Prostate gland (tissue), 2 donors: ENCODE measurements around the gene CNKSR1. TPM values are rescaled to one million over a fixed set of nuclear protein-coding genes. Genes with fewer than 3 reads are reported as not detected.

Source experiments
- DNase-seq: peaks from one replicate; pipeline ENCODE4 v3.0.0-alpha.2; 2019; ENCODE audit warnings: low spot score
- H3K27ac ChIP-seq, 2 donors: fragments of 200-600 bp; sonication (generic); 2 replicates each; pipeline ENCODE4 v1.5.1; 2017 to 2019
- H3K27me3 ChIP-seq: fragments of 200-600 bp; sonication (generic); replicated peaks from 2 replicates; pipeline ENCODE4 v1.5.1; 2019; ENCODE audit not compliant: insufficient read depth
- H3K36me3 ChIP-seq, 2 donors: fragments of 200-600 bp; sonication (generic); 1 replicate in 1 of 2; 2 replicates in 1 of 2; pipeline versions ENCODE4 v1.5.1 to v1.8.1; 2017 to 2019
- H3K4me1 ChIP-seq: fragments of 200-600 bp; sonication (generic); replicated peaks from 2 replicates; pipeline ENCODE4 v1.5.1; 2019
- H3K4me3 ChIP-seq, 2 donors: fragments of 200-600 bp; sonication (generic); 2 replicates each; pipeline ENCODE4 v1.5.1; 2017 to 2019
- H3K9me3 ChIP-seq: fragments of 200-600 bp; sonication (generic); 2 replicates; pipeline ENCODE4 v1.5.1; 2017
- CTCF ChIP-seq, 4 experiments: fragments of 200-600 bp in 2 of 4; fragments of 450-650 bp in 2 of 4; sonication (generic) in 2 of 4; IDR thresholded peaks; 1 replicate in 3 of 4; 2 replicates in 1 of 4; pipeline ENCODE4 v1.5.1; 2016 to 2019; ENCODE audit warnings: antibody characterized with exemption in 4 of 4, mild to moderate bottlenecking in 2 of 4, moderate library complexity in 2 of 4
- POLR2A ChIP-seq: fragments of 450-650 bp; IDR thresholded peaks from one replicate; pipeline ENCODE4 v1.6.1; 2016; ENCODE audit warnings: antibody characterized with exemption, mild to moderate bottlenecking
- POLR2AphosphoS5 ChIP-seq: sonication (generic); formaldehyde crosslinking; IDR thresholded peaks from one replicate; pipeline ENCODE4 v1.6.1; 2017; ENCODE audit warnings: antibody characterized with exemption
- WGBS: methylation state at CpG from one replicate; pipeline ENCODE4 v1.1.5; 2018; 5-methylcytosine and 5-hydroxymethylcytosine counted together
- intact Hi-C: fragments of 100-400 bp; cut with DNase I; formaldehyde crosslinking; loops from one replicate; pipeline ENCODE4 v1.14.2; 2022
- total RNA-seq, 2 donors: library from RNA; depleted of rRNA; stranded (reverse); fragments of >200 nt; gene quantifications; one replicate each; pipeline ENCODE4 v1.1.0, GENCODE V29; 2016

CNKSR1 gene
- total RNA-seq, 2 donors from 2014 or later, result 24.8 to 32.4 TPM

DNA sequence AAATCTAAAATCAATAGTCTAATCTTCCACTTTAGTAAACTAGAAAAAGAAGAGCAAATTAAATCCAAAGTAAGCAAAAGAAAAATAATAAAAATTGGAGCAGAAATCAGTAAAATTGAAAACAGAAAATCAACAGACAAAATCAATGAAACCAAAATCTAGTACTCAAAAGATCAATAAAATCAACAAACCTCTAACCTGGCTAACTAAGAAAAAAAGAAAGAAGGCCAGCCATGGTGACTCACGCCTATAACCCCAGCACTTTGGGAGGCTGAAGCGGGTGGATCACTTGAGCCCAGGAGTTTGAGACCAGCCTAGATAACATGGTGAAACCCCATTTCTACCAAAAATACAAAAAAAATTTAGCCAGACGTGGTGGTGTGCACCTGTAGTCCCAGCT, 42.8 kb upstream of the CNKSR1 start:
- TF ChIP-seq POLR2A (no peak), POLR2AphosphoS5 (no peak), CTCF (IDR thresholded peaks at IDR 0.05) (no peak)
- WGBS, result 90% methylated on average over 3 of the region's 3 CpGs
- intact Hi-C loops, result no loop called here
- no peaks in the 10 kb centered on the region for H3K27me3 ChIP-seq
- H3K4me1 ChIP-seq, result no peaks in the 10 kb centered on the region
- H3K4me3 ChIP-seq, result no peak overlapping the region
- H3K36me3 ChIP-seq, result no peaks in the 10 kb centered on the region
- H3K9me3 ChIP-seq, result no peaks in the 10 kb centered on the region
- no peak overlapping the region for H3K27ac ChIP-seq
- no peak for DNase-seq

DNA sequence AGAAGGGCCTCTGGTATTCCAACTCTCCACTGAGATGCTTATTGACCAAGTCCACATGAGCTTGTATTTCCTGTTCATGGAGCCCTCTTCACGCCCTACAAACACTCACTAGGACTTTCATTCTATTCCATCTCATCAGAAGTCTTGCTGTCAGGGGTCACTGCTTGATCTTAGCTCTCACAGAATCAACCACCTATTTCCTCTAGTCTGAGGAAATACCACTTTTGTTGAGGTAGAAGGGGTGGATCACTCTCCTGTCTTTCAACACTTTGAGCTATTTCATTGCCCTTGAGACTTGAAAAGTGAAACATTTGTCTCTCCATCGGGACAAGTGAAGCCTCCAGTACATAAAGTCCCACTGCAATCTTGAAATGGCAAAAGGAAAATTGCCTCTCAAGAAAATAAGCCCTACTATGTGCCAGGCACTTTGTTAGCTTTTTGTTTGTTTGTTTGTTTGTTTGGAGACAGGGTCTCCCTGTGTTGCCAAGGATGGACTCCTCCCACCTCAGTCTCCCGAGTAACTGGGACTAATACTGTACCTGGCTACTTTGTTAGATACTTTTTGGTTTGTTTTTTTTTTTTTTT, 38.2 kb upstream of the CNKSR1 start:
- TF ChIP-seq POLR2A (no peak), CTCF (IDR thresholded peaks at IDR 0.05) (no peak), POLR2AphosphoS5 (no peak)
- no peak for DNase-seq
- Histone ChIP-seq H3K4me1 (no peaks in the 10 kb centered on the region), H3K4me3 (no peak overlapping the region), H3K27ac (no peak overlapping the region), H3K27me3 (no peaks in the 10 kb centered on the region), H3K9me3 (no peaks in the 10 kb centered on the region), H3K36me3 (no peaks in the 10 kb centered on the region)
- intact Hi-C loops, result no loop called here
- 69% methylated on average over 3 of the region's 3 CpGs for WGBS

DNA sequence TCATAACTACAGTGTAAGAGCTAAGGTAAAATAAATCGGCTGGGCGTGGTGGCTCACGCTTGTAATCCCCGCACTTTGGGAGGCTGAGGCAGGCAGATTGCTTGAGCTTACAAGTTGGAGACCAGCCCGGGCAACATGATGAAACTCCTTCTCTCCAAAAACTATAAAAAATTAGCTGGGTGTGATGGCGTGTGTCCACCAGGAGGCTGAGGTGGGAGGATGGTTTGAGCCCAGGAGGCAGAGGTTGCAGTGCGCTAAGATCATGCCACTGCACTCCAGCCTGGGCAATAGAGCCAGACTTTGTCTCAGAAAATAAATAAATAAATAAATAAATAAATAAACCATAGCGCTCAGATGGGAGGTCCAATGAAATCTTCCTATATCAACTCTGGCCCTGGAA, 35.1 kb upstream of the CNKSR1 start:
- Histone ChIP-seq H3K27me3 (no peaks in the 10 kb centered on the region), H3K36me3 (no peaks in the 10 kb centered on the region), H3K4me3 (no peak overlapping the region), H3K27ac (no peak overlapping the region), H3K4me1 (no peaks in the 10 kb centered on the region), H3K9me3 (no peaks in the 10 kb centered on the region)
- WGBS, result 80% methylated on average over 8 of the region's 8 CpGs
- intact Hi-C loops, result no loop called here
- TF ChIP-seq CTCF (IDR thresholded peaks at IDR 0.05), result no peak
- TF ChIP-seq POLR2A, result no peak
- no peak for TF ChIP-seq POLR2AphosphoS5
- no peak for DNase-seq

- Histone ChIP-seq H3K9me3 (no peaks in the 10 kb centered on the region), H3K4me3 (no peak overlapping the region), H3K4me1 (no peaks in the 10 kb centered on the region), H3K27me3 (no peaks in the 10 kb centered on the region), H3K27ac (no peak overlapping the region), H3K36me3 (no peaks in the 10 kb centered on the region)
- peak; percentile 33 to 85 (median 82) for TF ChIP-seq CTCF (IDR thresholded peaks at IDR 0.05)
- no peak for TF ChIP-seq POLR2A
- peak; percentile 51 for TF ChIP-seq POLR2AphosphoS5
- DNase-seq, result peak; percentile 85
- intact Hi-C loops, result loop anchor here (1.0 to 5.0 kb wide), 2 partner anchors 40 to 108 kb away; no protein-coding TSS in a partner anchor
- 31% methylated on average over 19 of the region's 19 CpGs for WGBS
Observed at GRCh38 chr1:26145041-26145959, 32.0 kb upstream of the CNKSR1 start.
